CD4-positive, alpha-beta T cell treated with Interleukin-17A for 1 hour (primary cell): Measurements from ENCODE around the gene PGP.

Source experiments
- DNase-seq: peaks from one replicate; pipeline ENCODE4 v3.0.0-alpha.2; 2020

Gene PGP

GRCh38 chr16:2237102-2237482, 22.5 kb upstream of the PGP start:
- DNase-seq: no peak

GRCh38 chr16:2236337-2237101, 21.9 kb upstream of the PGP start, which contains the start of gene DNASE1L2:
Gene DNASE1L2, plus strand, starts transcription at chr16:2236444. Its CDS starts 373 bp downstream, at chr16:2236817.
- DNase-seq: no peak

GRCh38 chr16:2235695-2236336, 21.2 kb upstream of the PGP start:
- DNase-seq: no peak

- DNase-seq: no peak
Observed at GRCh38 chr16:2235234-2235651, 20.6 kb upstream of the PGP start.

- DNase-seq: no peak
Observed at GRCh38 chr16:2234813-2235170, 20.2 kb upstream of the PGP start.

GRCh38 chr16:2233872-2234812, 19.5 kb upstream of the PGP start:
- DNase-seq: no peak

GRCh38 chr16:2233046-2233775, 18.6 kb upstream of the PGP start:
- no peak for DNase-seq

GRCh38 chr16:2232094-2232990, 17.7 kb upstream of the PGP start:
- no peak for DNase-seq

- no peak for DNase-seq
Observed at GRCh38 chr16:2231016-2231931, 16.6 kb upstream of the PGP start.

GRCh38 chr16:2230376-2230775, 15.7 kb upstream of the PGP start:
- DNase-seq: no peak

GRCh38 chr16:2229632-2230250, 15.1 kb upstream of the PGP start:
- DNase-seq: no peak

GRCh38 chr16:2229091-2229490, 14.5 kb upstream of the PGP start:
- no peak for DNase-seq

- DNase-seq: no peak
Observed at GRCh38 chr16:2228161-2228824, 13.7 kb upstream of the PGP start.

- DNase-seq: no peak
Observed at GRCh38 chr16:2226918-2227317, 12.3 kb upstream of the PGP start.

- DNase-seq: no peak
Observed at GRCh38 chr16:2226245-2226793, 11.7 kb upstream of the PGP start.

- DNase-seq: peak; percentile 14
Observed at GRCh38 chr16:2223942-2224486, 9.4 kb upstream of the PGP start.

- DNase-seq: peak; percentile 100
Observed at GRCh38 chr16:2223221-2223941, 8.7 kb upstream of the PGP start, which contains the start of gene E4F1. Gene E4F1, plus strand, starts transcription at chr16:2223591. Its CDS starts 23 bp downstream, at chr16:2223614.

GRCh38 chr16:2216330-2216729, 1.7 kb upstream of the PGP start:
- DNase-seq: no peak
